HEK293T (cell line): Measurements from ENCODE around the gene PCNP.

Source experiments
- ELF4 ChIP-seq: fragments of 450-650 bp; IDR thresholded peaks from 2 replicates; pipeline ENCODE4 v1.6.1; 2017; ENCODE audit warnings: antibody characterized with exemption
- L3MBTL2 ChIP-seq: fragments of 450-650 bp; conservative IDR thresholded peaks from 2 replicates; pipeline ENCODE4 v1.6.1; 2016; ENCODE audit warnings: mild to moderate bottlenecking
- LEF1 ChIP-seq: fragments of 450-650 bp; IDR thresholded peaks from 2 replicates; pipeline ENCODE4 v1.6.1; 2017; ENCODE audit warnings: mild to moderate bottlenecking, borderline replicate concordance
- SP1 ChIP-seq: fragments of 450-650 bp; IDR thresholded peaks from 2 replicates; pipeline ENCODE4 v1.6.1; 2017

DNA sequence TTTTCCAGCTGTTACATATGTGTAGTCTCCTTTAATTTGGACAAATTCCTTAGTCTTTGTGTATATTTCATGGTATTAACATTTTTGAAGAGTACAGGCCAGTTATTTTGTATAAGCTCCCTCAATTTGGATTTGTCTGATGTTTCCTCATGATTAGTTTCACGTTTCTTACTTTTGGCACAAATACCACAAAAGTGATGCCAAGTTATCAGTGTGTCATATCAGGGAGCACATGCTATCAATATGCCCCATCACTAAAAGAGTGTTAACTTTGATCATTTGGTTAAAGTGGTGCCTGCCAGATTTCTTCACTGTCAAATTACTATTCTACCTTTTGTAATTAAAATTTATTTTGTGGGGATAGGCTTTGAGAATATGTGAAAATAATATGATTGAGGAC, 14.6 kb downstream of the PCNP start:
- TF ChIP-seq L3MBTL2 (no peak), LEF1 (no peak), SP1 (no peak), ELF4 (no peak)
